ENCODE results near the gene FNDC3B.

Gene FNDC3B

DNA sequence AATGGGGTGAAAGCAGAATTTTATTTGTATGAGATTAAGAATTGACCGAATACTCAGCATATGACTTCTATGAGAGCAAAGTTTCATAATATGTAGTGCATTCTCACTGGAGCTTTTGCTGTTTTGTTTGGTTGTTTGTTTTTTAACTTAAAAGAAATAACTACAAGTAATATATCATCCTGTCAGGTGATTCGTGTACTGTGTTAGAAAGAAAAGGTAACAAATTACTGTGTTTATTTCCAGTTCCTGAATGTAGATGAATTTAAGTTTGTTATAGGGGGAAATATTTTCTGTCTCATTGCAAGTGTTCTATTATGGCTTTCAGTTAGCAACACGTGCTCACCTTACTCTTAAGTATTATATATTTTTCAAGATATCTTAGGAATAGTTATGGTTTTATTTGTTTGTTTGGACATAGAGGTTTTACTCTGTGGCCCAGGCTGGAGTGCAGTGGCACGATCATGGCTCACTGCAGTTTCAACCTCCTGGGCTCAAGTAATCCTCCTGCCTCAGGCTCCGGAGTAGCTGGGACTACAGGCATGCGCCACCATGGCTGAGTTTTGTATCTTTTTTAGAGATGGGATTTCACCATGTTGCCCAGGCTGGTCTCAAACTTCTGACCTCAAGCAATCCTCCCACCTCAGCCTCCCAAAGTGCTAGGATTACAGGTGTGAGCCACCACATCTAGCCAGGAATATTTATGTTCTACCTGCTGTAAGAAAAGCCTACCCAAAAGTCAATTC is 125.4 kb downstream of the FNDC3B start:
- DNase-seq (ENCODE audit: low read depth in 3 of 3, low spot score in 1 of 3), result no peak

DNA sequence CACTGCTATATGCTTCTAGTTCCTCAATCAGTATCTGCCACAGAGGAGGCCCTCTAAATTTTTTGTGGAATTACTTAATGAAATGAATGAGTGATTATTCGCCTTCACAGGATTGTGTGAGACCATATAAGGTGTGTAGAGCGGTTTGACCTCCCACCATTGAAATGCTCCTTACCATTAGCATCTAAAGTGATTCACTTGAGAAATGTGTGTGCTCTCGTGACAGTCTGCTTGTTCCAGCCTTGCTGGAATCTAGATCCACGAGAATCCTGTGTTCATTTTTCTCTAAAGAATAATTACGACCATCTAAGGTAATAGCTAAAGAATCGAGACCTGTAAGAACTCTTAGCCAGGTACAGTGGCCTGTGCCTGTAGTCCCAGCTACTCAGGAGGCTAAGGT is 126.9 kb downstream of the FNDC3B start:
- no peak for DNase-seq (ENCODE audit: low read depth in 3 of 3, low spot score in 1 of 3)

DNA sequence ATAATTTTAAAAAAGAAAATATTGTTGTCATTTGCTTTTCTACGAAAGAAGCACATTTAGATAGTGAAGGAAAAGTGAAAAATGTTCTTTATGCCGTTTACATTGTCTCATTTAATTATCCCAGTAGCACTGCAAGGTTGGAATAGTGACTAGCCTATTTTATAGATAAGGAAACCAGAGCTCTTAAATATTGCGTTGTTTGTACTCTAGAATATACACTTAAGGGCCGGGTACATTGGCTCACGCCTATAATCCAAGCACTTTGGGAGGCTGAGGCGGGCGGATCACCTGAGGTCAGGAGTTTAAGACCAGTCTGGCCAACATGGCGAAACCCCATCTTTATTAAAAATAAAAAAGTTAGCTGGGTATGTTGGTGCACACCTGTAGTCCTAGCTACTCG is 127.5 kb downstream of the FNDC3B start:
- no peak for DNase-seq (ENCODE audit: low read depth in 3 of 3, low spot score in 1 of 3)

DNA sequence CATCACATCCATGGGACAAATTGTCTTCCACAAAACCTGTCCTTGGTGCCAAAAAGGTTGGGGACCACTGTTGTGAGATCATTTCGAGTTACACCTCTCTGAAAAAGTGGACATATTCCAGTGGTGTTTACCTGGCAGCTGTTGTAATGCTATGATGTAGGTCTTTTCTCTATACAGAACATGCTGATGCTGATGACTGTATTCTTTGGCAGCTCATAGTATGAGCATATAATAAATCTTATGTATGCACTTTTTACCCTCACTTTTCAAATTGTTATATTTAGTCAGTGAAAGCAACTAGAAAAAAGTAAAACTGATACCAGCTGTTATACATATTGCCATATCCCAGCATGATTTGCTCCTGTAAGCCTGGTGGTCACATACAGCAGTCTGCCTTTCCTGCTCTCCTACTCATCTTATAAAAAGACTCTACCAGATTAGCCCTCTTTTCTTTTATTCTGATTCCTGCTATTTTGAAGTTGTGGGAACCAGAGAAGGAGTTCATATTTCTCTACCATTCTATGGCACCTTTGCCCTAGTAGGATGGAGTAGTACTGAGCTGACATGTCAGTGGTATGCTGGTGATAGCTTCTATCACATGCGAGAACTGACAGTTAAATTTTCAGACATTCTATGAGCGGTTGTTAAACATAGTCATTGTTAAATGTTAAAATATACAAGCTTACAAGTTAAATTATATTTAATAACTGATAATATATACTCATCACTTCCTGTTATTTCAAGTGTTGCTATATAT is 128.7 kb downstream of the FNDC3B start:
- no peak for DNase-seq (ENCODE audit: low read depth in 3 of 3, low spot score in 1 of 3)

DNA sequence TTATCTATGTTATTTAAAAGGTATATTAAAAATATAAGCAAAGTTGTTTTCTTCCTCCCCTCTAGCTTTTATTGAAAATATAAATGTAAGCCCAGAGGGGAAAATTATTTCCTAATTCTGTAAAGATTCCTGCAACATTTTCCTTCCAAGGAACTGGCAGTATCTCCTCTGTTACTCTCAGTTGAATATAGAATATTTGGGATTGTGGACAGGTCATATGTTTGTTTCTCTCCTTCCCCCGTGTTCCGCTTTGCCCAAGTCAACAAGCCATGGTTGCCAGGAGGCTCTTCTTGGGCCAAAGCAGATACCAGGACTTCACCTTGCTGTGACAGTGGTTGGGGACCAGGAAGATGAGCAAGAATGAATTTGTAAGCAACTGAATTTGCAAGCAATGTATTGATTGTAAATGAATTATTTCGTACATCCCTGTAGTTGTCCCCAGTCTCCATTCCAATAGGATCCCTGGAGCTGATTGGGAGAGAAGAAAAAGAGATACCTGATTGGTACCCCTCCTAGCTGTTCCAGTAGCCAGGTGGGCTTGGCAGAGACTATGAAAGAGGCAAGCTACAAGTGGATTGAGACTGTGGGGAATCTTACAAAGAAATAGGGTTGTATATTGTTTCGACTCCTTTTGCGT is 130.8 kb downstream of the FNDC3B start:
- DNase-seq (ENCODE audit: low read depth in 3 of 3, low spot score in 1 of 3), result no peak

DNA sequence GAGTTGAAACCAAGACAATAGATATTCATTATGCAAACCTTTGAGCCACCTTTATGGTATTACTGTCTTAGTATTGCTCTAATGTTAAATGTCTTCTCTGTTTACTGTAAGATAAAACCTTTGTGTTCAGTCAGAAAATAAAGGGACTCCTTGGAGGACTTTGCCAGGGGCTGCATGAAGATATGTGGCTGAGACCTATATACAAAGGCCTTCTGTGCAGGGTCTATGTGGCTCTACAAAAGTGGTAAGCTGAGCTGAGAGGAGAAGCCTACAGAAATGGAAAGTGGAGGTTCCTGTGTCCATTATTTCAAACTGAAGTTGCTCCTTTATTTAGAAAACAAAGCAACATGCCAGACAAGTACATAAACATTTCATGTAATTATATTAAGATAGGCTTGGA is 131.5 kb downstream of the FNDC3B start:
- no peak for DNase-seq (ENCODE audit: low read depth in 3 of 3, low spot score in 1 of 3)

DNA sequence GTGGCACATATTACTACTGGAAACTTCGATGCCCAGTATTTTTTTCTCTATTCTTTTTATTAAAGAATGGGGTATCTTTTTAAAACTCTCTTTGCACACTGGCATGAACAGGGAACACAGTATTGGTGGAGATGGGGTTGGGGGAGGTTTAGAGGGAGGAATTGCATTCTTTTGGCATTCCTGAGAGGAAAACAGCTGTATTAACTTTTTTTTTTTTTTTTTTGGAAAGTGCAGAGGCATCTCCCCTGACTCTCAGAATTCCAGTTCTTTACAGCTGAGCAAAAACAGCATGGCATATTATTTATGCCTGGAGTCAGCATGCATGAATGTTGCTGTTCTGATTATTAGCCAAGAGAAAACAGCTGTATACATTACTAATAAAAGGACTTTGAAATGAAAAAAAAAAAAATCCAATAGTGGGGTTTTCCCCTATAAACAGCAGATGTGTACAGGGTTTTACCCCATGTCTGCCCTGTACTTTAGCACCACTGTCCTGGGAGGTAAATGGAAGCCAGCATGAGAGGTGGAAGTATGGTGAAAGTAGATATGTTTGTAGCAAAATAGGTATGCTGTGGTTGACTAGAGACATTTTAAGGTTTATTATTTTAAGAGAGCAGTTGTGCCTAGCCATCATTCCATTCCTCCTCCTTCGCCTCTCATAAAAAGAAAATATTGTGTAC is 132.2 kb downstream of the FNDC3B start:
- DNase-seq (ENCODE audit: low read depth in 3 of 3, low spot score in 1 of 3), result no peak

DNA sequence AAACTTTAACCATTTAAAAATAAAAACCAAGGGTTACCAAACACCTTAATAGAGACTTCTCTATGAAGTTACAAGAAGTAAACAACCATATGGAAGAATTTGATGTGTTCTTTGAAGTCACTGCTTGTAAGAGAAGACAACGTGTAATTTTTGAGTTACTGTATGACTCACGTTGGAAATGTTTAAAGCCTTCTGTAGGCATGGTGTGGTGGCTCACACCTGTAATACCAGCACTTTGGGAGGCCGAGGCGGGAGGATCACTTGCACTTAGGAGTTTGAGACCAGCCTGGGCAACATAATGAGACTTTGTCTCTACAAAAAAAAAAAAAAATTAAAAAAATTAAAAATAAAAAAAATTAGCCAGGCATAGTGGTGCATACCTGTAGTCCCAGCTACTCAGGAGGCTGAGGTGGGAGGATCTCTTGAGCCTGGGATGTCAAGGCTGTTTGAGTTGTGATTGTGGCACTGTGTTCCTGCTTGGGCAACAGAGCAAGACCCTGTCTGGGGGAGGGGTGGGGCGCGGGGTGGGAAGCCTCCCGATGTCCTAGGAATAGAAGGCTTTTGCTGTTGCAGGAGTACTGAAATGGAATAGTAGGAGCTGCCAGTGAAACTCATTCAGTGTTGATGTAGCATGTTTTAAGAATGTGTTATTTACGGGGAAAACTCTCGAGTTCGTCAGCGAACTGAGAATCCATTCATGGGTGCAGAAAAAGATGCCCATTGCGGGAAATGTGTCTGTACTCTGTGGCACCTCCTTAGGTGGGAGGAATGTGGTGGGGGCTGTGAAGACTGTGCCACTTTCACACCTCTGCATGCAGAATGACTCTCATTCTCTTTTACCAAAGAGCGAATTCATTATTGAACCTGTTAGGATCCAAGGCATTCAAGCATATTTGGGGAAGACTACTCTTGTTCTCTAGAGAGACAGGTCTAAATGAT is 134.2 kb downstream of the FNDC3B start:
- no peak for DNase-seq (ENCODE audit: low read depth in 3 of 3, low spot score in 1 of 3)

DNA sequence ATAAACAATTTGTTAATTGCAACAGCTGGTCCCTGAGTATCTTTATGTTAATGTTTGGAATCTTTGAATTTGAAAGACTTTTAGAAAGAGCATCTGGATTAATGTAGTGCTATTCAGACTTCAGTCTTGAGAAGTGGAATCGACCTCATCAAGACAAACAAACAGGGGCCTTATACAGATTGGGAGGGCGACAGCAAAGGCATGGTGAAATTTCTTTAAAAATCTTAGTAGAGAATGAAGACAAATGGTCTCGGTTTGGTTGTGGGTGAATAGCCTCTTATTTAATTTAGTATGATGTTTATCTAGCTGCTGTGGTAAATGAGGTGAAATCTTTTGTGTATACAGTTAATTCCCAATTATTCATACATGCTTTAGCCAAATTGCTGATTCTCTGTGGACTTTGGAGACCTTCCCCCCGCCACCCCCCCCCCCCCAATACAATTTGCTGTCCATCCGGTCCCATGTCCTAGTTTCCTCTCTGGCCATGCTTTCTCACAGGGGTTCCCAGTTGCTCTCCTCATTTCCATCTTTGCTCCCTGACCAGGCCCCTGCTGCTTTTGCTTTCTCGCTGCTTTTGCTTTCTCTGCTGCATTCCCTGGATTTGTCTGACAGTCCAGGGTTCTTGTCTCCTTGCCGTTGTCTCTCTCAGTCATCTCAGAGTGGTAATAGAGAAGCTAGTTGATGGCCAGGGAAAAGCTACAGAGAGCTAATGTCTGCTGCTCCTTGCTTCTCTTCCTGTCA is 135.3 kb downstream of the FNDC3B start:
- DNase-seq (ENCODE audit: low read depth in 3 of 3, low spot score in 1 of 3), result no peak

DNA sequence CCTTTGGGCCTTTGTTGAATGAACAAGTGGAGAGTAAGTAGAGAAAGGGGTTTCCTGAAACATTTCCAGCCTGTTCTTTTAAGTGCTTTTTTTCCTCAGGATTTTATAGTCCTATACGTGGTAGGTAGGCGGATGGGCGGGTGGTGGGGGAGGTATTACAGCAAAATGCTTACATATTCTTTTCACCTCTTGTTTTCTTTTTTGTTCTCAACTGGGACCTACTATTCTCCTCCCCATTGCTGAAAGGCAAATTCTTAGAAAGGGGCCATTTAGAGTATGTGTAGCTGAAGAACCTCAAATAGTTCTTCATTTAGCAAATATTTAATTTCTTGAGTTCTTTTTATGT is 135.8 kb downstream of the FNDC3B start:
- no peak for DNase-seq (ENCODE audit: low read depth in 3 of 3, low spot score in 1 of 3)

DNA sequence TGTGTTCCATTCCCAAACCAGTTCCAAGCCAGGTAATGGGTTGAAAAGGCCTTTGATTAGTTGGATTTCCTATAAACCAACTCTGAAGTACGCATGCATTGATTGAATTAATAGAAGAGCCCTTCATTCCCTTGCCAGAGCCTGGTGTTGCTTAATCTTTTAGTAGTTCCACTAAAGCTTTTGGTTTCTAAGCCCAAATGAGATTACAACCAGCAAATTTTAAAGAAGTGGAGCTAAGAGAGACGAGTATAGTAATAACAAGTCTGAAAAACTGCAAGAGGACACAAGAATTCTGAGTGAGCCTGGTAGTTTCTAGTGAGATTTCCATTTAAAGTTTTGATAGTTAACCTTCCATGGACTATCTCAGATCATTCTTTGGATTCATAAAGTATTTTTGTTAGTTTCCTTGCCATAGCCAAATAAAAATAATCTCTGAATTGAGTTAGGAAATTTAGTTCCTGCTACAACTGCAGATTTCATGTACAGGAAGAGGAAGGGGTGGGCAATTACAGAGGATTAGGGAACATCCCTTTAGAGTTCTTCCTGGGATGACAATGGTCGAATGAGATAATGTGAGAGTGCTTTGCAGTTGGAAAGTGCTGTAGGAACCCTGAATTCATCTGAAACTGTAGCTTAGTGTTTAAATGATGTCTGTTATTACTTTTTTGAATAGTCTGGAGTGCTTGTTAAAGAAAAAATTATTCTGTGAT is 136.8 kb downstream of the FNDC3B start:
- DNase-seq (ENCODE audit: low read depth in 3 of 3, low spot score in 1 of 3), result no peak

DNA sequence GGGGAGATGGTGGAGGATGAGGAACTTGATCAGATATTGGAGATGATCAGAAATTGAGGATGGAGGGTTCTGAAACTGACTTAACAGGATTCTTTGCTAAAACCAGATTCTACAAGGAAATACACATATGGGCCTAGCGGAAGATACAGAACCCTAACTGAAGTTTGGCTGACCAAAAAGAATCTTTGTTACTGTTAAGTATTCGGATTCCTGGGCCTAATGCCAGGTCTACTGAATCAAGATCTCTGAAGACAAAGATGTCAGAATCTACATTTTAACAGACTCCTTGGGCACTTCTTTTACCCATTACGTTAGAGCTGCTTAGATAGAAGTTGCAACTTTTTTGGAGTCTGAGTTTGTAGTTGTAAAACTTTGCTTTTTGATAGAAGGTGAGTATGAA is 137.7 kb downstream of the FNDC3B start:
- no peak for DNase-seq (ENCODE audit: low read depth in 3 of 3, low spot score in 1 of 3)

DNA sequence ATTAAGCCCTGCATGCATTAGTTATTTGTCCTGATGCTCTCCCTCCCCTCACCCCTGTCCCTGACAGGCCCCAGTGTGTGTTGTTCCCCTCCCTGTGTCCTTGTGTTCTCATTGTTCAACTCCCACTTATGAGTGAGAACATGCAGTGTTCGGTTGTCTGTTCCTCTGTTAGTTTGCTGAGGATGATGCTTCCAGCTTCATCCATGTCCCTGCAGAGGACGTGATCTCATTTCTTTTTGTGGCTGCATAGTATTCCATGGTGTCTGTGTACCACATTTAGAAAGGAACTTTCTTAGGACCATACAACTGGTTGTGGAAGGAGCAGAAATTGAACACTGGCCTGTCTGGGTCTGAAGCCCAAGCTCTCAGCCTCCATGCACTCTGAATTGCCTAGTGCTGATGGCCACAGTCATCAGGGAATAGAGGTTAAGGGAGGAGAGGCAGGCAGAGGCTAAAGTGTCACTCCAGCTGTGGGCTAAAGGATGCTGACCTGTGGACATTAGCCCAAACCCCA is 138.5 kb downstream of the FNDC3B start:
- DNase-seq (ENCODE audit: low read depth in 3 of 3, low spot score in 1 of 3), result no peak

DNA sequence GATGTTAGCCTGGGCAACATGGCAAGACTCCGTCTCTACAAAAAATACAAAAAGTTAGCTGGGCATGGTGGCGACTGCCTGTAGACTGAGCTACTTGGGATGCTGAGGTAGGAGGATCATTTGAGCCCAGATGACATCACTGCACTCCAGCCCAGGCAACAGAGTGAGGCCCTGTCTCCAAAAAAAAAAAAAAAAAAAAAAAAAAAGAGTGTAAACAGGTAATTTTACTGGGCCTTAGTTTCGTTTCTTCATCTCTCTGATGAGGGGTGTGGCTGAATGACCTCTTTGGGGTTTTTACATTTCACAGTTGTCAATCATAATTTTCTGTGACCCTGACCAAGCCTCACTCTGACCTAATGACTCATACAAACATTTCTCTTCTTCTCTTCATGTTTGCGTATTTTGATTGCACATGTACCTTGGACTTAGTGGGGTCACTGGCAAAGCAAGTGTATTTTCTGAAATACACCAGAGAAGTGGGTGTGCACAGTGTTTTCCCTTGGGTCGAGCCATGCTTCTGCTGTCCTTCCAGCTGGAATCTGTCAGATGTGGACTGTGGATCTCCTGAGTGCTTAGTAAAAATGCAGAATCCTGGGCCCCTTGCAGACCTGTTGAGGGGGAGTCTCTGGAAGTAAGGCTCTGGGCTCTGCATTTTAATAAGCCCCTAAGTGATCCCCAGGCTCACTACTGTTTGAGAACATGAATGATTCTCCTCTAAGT is 140.5 kb downstream of the FNDC3B start:
- no peak for DNase-seq (ENCODE audit: low read depth in 3 of 3, low spot score in 1 of 3)

DNA sequence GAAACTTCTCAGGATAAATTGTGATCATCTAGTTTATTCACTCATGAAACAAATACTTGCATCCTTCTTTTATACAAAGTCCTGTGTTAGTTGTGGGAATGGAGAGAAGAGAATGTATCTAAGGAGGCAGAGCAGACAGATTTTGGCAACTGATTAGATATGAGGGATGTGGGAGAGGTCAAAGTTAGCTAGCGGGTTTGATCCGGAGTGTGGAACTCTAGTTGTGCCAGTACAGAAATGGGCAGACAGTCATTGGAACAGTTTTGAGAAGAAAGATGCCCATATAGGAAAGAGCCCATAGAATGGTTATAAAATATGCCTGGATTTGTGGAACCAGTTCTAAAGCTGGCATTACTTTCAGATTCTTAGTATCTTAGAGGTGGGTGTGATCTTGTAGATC is 141.1 kb downstream of the FNDC3B start:
- no peak for DNase-seq (ENCODE audit: low read depth in 3 of 3, low spot score in 1 of 3)

DNA sequence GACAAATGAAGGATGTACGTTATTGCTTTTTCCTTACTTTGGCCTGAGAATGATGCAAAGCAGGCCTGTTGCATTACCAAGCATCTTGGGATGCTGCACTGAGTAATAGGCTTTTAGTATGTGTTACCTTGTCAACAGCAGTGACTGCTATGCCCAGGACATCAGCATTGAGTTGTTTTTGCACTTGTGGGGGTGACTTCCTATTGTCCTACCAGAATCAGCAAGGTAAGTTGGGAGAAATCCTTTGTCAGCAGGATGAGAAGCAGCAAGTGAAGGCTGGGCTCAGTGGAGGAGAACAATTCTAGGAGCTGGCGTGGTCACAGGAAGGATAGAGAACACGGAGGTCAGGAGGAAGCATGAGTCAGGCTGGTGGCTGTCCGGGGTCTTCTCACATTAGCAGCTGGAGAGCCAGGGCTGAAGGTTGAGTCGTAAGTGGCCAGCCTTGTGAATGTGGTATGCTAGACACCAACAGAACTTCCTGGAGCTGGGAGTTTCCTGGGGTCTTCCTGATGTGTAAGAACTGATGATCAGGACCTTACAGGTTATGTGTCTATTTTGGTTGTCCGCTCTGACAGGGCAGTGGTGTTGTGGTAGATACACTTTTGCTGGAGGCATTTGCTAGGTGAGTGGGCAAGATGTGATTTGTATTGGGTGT is 142.7 kb downstream of the FNDC3B start:
- DNase-seq (ENCODE audit: low read depth in 3 of 3, low spot score in 1 of 3), result no peak

DNA sequence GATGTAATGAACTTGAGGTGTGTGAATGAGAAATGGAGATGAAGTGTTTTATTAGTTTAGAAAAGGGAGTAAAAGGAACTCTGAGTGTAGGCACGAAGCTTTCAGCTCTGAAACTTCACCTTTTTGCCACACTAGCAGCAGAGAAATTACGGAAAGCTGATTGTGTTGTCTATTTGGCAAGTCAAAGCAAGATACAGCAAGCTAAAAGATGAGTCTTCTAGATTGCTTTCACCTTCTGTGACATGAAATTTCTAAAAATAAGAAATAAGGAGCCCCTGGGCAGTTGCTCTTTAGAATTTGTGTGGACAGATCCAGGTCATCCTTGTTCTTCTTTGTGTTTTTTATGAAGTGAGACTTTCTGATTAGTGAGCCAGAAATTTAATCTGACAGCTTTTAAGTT is 143.4 kb downstream of the FNDC3B start:
- no peak for DNase-seq (ENCODE audit: low read depth in 3 of 3, low spot score in 1 of 3)
